Activated CD8-positive, alpha-beta memory T cell treated with anti-CD3 and anti-CD28 coated beads for 4 hours (primary cell): ENCODE results near the gene NEDD8.

Source experiments
- DNase-seq, 2 donors: peaks; one replicate each; pipeline ENCODE4 v3.0.0-alpha.2; 2020; ENCODE audit warnings: low read depth in 2 of 2

Gene NEDD8

GRCh38 chr14:24263848-24264247, 31.7 kb upstream of the NEDD8 start:
- DNase-seq, result no peak

- no peak for DNase-seq
These were observed 30.9 kb upstream of the NEDD8 start, which contains the start of gene TGM1 for GRCh38 chr14:24262821-24263733. Gene TGM1 (minus strand): TSS chr14:24263177. CDS start chr14:24262352, 825 bp downstream.

DNA sequence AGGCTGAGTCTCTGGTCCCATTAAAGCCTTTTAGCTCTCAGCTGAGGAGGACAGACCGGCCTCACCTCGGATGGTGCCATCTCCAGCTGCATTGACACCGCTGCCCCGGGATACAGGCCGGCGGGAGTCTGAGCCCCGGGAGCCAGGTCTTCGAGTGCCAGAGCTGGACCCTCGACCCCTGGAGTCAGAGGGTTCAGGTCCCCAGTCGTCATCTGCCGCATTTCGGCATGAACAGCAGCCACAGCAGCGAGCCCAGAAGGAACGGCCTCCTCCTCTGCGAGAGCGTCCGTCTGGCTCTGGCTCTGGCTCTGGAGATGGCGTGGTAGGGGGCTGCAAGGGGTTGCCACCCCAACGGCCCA, 29.8 kb upstream of the NEDD8 start:
- no peak for DNase-seq

- DNase-seq, result no peak
These were observed 29.2 kb upstream of the NEDD8 start for GRCh38 chr14:24261256-24261968.

GRCh38 chr14:24260780-24261157, 28.6 kb upstream of the NEDD8 start:
- no peak for DNase-seq

DNA sequence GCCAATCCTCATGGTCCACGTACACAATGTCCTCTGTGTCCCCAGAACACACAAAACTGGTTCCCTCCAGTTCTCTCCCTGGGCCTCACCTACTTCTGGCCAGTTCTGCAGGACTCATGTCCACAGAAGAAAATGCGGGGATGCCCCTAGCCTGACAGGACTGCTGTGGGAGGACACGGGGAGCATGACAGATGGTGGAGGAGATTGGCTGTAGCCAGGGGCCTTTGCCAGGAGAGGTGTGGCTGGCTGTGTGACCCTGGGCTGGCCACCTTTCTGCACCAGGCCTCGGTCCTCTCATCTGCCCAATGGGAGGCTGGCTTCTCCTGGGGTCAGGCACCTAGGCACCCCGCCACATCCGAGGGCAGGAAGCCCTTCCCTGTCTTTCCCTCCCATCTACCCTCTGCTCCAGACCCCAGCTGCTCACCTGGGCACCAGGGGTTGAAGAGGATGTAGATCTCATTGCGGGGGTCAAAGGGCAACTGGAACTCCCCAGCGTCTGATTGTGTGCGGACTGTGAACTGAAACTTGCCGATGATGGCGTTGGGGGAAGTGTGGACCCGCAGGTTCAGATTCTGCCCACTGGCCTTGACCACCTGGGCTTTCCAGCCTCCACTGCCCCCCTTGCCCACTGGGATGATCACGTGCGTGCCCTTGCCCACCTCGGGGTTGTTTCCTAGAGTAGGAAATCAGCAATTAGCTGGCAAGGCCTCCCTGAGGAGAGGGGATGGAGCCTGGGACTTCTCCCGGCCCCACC, 28.0 kb upstream of the NEDD8 start:
- no peak for DNase-seq

DNA sequence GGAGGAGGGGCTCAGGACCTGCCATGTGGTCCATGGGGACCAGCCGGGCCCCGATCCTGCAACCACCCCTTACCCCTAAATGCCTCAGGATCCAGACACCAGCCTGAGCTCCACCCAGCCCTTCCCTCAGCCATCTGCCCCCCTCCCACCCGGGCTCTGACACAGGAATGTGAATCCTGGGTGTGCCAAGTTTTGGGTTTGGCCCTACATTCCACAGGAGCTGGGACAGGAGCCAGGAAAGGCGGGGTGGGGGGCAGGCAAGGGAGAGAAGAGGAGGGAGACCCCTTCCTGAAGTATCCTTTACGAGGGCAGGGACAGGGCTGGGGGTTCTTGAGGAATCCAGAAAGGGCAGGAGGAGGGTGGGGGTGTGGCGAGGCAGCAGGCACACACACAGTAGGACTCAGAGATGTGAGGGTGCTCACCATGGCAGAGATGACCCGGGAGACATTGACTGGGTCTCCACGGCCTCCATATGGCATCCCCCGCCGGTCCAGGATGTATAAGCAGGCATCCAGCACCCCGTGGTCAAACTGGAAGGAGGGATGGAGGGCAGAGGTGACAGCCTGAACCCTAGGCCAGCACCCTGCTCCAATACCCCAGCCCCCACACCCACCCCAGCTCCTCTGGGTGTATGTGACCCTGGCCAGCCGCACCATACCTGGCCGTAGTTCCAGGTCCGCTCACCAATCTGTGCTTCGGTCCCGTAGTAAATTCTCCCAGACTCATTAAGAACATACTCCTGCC, 27.3 kb upstream of the NEDD8 start:
- DNase-seq, result no peak

GRCh38 chr14:24258548-24259265, 26.5 kb upstream of the NEDD8 start:
- no peak for DNase-seq

GRCh38 chr14:24258119-24258518, 26.0 kb upstream of the NEDD8 start:
- no peak for DNase-seq

DNA sequence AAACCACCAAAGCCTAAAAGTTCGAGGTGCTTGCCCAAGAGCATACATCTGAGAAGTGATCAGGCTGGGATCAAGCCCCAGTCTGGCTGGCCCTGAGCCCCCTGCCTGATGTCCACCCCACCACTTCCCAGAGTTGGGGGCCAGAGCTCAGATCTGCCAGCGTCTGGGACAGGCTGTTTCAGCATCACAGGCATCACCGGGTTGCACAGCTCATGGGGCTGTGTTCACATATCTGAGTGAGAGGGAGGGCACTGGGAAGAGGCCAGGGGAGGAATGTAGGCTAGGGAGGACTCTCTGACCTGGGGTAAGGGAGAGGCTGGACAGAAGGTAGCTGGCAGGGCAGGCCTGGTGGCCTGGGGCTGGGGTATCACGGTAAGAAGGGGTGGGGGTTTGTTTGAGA, 24.8 kb upstream of the NEDD8 start:
- DNase-seq, result no peak

DNA sequence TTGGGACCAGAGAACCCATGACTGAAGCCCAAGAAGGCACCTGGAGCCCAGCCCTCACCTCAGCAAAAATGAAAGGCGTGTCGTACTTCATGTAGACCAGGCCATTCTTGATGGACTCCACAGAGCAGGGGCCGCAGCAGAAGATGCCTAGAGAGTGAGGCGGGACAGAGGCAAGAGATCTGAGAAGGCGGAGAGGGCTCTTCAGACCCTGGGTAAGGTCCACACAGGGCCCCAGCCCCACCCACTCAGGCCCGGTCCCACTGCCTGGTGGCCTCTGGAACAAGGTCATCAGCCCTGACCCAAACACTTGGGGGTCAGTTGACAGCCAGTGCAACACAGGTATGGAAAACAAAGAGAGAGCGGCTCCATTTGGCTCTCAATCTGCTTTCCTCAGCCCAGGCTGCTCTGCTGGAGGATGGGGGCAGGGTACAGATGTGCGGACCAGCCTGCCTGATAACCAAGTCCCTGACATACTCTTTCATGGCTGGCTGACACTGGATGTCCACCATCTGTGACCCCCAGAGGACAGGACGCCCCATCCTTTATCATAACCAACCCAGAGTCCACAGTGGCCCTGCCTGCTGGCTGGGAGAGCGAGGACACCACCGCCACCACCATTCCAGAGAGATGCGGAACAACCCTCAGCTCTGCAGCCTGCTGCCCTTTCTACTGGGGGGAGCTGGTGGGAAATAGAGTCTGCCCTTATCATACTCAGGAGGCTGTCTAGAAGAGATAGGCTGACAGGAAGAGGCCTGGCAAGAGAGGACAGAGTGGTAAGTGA, 24.0 kb upstream of the NEDD8 start:
- DNase-seq, result no peak

- no peak for DNase-seq
These were observed 23.3 kb upstream of the NEDD8 start for GRCh38 chr14:24255438-24255837.

DNA sequence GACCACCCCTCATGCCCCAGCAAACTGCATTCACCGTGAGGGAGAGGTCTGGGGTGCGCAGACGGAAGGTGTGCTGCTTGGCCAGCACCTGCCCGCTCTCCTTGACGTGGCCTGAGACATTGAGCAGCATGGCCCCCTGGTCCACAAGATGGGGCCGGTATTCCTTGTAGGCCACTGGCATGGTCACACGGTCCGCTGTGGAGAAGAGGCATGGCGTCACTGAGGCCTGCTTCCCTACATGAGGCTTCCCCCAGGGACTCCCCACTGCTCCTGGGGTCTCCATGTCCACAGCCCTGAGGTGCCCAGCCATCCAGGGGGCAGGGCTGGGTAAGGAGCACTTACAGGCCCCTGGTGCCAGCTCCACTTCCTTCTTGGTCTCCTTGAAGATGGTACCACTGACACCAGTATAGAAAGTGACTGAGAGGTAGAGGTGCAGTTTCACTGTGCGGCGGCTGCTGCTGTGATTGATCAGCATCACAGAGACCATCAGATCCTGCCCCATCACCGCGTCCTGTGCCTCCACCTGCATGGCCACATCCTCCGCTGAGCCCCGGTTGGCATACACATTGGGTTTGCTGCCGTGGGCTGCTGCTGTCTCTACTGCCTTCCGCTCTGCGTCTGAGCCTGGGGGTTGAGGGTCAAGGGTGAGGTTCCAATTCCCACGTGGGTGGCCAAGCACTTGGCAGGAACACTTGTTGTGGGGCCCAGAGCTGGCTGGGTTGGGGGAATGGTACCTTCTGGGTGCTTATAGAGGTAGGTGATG, 22.6 kb upstream of the NEDD8 start:
- DNase-seq, result no peak

GRCh38 chr14:24253936-24254335, 21.8 kb upstream of the NEDD8 start:
- DNase-seq, result no peak

- DNase-seq, result no peak
These were observed 20.3 kb upstream of the NEDD8 start for GRCh38 chr14:24252289-24253124.

DNA sequence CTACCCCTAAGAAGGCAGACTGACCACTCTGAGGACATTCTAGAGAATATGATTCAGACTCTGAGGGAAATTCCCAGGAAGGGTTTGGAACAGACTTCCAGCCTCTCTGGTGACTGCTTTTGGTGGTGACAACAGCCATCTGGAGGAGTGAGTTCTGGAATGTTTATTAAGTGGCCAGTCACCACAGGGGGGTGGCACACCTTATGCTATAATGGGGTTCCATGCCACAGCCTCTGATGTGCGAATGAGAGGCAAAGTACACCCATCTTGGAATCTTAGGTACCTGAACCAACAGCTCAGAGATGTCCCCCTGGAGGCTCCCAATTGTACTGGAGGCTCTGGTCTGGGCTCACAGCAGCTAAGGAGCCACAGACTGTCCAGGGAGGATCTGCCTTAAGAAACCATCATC, 19.7 kb upstream of the NEDD8 start:
- DNase-seq, result no peak

DNA sequence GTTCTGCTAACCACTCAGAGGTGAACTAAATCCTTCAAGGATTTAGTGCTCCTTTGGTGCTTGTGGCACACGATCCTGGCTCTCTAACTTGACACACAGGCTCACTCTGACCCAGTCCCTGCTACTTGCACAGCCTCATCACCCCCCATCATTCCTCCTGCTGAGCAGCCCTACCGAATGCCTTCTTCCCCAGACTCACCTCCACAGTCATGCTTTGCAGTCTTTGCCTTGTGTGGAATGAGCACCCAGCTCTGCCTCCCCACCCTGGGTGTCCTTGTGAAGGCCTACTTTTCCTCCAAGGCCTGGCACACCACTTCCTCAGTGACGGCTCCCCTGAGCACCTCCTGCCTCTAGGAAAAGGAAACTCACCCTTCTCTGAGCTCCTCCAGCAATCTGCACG, 18.2 kb upstream of the NEDD8 start:
- DNase-seq, result no peak

GRCh38 chr14:24249230-24250021, 17.3 kb upstream of the NEDD8 start:
- DNase-seq, result no peak
